K562 (cell line): ENCODE data around the gene SPON1.

Experiments
- CBX2 ChIP-seq: fragments of 200-600 bp; sonication (generic); IDR thresholded peaks from one replicate; pipeline ENCODE4 v1.6.1; 2012; ENCODE audit warnings: mild to moderate bottlenecking, low read length, inconsistent platforms; ENCODE audit not compliant: insufficient read depth, poor library complexity, severe bottlenecking
- CTCF ChIP-seq, 3 experiments: IDR thresholded peaks in 2 of 3; conservative IDR thresholded peaks in 1 of 3; 2 replicates each; pipeline ENCODE4 v1.5.1; 2011 to 2012; ENCODE audit warnings: low read length in 3 of 3, mild to moderate bottlenecking in 3 of 3, control low read depth in 2 of 3, improper control_type of control experiment in 1 of 3, inconsistent platforms in 1 of 3, low read depth in 1 of 3, mixed read lengths in 1 of 3, moderate library complexity in 1 of 3; ENCODE audit not compliant: insufficient read depth in 2 of 3
- KAT7 ChIP-seq: sonication (generic); formaldehyde crosslinking; IDR thresholded peaks from 2 replicates; pipeline ENCODE4 v1.8.0; 2022; ENCODE audit warnings: missing genetic modification reagents, mild to moderate bottlenecking, borderline replicate concordance
- STAG1 ChIP-seq: sonication (generic); formaldehyde crosslinking; IDR thresholded peaks from 2 replicates; pipeline ENCODE4 v1.5.0; 2020; ENCODE audit warnings: missing genetic modification reagents, borderline replicate concordance
- ZNF75A ChIP-seq: fragments of 450-650 bp; formaldehyde crosslinking; IDR thresholded peaks from 2 replicates; pipeline ENCODE4 v1.4.0; 2020; ENCODE audit warnings: mild to moderate bottlenecking
- TF ChIP-seq, protein P1 (sequence below): fragments of 450-650 bp; IDR thresholded peaks from 2 replicates; pipeline ENCODE4 v1.6.1; 2016; ENCODE audit warnings: low read depth

GRCh38 chr11:13923182-13923581 lies 39.3 kb upstream of the SPON1 start:
- no peak for TF ChIP-seq KAT7 (CRISPR knock-in tag)
- TF ChIP-seq CBX2, result no peak
- TF ChIP-seq ZNF75A (CRISPR knock-in tag), result no peak
- no peak for TF ChIP-seq CTCF (IDR thresholded peaks at IDR 0.05 in 2 of 3, conservative IDR thresholded peaks at IDR 0.05 in 1 of 3; ENCODE audit: insufficient read depth in 2 of 3, low read depth in 1 of 3, low read length in 3 of 3)
- TF ChIP-seq, protein P1, sequence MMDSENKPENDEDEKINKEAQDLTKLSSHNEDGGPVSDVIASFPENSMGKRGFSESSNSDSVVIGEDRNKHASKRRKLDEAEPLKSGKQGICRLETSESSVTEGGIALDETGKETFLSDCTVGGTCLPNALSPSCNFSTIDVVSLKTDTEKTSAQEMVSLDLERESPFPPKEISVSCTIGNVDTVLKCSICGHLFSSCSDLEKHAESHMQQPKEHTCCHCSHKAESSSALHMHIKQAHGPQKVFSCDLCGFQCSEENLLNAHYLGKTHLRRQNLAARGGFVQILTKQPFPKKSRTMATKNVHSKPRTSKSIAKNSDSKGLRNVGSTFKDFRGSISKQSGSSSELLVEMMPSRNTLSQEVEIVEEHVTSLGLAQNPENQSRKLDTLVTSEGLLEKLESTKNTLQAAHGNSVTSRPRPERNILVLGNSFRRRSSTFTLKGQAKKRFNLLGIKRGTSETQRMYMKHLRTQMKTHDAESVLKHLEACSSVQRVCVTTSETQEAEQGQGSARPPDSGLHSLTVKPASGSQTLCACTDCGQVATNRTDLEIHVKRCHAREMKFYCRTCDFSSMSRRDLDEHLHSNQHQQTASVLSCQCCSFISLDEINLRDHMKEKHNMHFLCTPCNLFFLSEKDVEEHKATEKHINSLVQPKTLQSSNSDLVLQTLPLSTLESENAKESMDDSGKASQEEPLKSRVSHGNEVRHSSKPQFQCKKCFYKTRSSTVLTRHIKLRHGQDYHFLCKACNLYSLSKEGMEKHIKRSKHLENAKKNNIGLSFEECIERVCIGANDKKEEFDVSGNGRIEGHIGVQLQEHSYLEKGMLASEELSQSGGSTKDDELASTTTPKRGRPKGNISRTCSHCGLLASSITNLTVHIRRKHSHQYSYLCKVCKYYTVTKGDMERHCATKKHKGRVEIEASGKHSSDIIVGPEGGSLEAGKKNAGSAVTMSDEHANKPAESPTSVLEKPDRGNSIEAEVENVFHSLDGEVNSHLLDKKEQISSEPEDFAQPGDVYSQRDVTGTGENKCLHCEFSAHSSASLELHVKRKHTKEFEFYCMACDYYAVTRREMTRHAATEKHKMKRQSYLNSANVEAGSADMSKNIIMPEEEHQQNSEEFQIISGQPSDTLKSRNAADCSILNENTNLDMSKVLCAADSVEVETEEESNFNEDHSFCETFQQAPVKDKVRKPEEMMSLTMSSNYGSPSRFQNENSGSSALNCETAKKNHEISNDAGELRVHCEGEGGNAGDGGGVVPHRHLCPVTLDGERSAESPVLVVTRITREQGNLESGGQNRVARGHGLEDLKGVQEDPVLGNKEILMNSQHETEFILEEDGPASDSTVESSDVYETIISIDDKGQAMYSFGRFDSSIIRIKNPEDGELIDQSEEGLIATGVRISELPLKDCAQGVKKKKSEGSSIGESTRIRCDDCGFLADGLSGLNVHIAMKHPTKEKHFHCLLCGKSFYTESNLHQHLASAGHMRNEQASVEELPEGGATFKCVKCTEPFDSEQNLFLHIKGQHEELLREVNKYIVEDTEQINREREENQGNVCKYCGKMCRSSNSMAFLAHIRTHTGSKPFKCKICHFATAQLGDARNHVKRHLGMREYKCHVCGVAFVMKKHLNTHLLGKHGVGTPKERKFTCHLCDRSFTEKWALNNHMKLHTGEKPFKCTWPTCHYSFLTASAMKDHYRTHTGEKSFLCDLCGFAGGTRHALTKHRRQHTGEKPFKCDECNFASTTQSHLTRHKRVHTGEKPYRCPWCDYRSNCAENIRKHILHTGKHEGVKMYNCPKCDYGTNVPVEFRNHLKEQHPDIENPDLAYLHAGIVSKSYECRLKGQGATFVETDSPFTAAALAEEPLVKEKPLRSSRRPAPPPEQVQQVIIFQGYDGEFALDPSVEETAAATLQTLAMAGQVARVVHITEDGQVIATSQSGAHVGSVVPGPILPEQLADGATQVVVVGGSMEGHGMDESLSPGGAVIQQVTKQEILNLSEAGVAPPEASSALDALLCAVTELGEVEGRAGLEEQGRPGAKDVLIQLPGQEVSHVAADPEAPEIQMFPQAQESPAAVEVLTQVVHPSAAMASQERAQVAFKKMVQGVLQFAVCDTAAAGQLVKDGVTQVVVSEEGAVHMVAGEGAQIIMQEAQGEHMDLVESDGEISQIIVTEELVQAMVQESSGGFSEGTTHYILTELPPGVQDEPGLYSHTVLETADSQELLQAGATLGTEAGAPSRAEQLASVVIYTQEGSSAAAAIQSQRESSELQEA, result no peak
- TF ChIP-seq STAG1, result no peak
